OCI-LY1 (cell line): ENCODE measurements around the gene ATP8B3.

Source experiments
- CTCF ChIP-seq: fragments of 200-600 bp; sonication (generic), shearing (Covaris generic); IDR thresholded peaks from 2 replicates; pipeline ENCODE4 v1.5.1; 2017; ENCODE audit warnings: mild to moderate bottlenecking, antibody characterized with exemption, low read length, moderate library complexity, mixed read lengths
- EZH2 ChIP-seq: fragments of 200-600 bp; sonication (generic), shearing (Covaris generic); IDR thresholded peaks from 2 replicates; pipeline ENCODE4 v1.8.0; 2017; ENCODE audit warnings: borderline replicate concordance, mixed run types, mild to moderate bottlenecking, antibody characterized with exemption, low read length, moderate library complexity, mixed read lengths

- TF ChIP-seq CTCF (no peak), EZH2 (no peak)
These were observed 15.5 kb downstream of the ATP8B3 start for GRCh38 chr19:1796395-1797142.
